DOHH2 (cell line): ENCODE results near the gene LRR1.

Experiments
- H3F3A ChIP-seq: fragments of 200-600 bp; sonication (generic), shearing (Covaris generic); 2 replicates; pipeline ENCODE4 v1.6.0; 2016; ENCODE audit warnings: antibody characterized with exemption, mild to moderate bottlenecking; ENCODE audit not compliant: control insufficient read depth, insufficient read depth
- H3K27ac ChIP-seq: fragments of 200-600 bp; sonication (generic); 2 replicates; pipeline ENCODE4 v1.5.1; 2014; ENCODE audit warnings: low read depth, mild to moderate bottlenecking, low read length, moderate library complexity
- H3K27me3 ChIP-seq: fragments of 200-600 bp; sonication (generic); 2 replicates; pipeline ENCODE4 v1.6.1; 2014; ENCODE audit warnings: mild to moderate bottlenecking, low read length, mixed read lengths; ENCODE audit not compliant: control insufficient read depth
- H3K36me3 ChIP-seq: fragments of 200-600 bp; sonication (generic); 2 replicates; pipeline ENCODE4 v1.6.1; 2014; ENCODE audit warnings: mild to moderate bottlenecking, low read length, moderate library complexity, mixed read lengths; ENCODE audit not compliant: control insufficient read depth
- H3K4me1 ChIP-seq: fragments of 200-600 bp; sonication (generic); 2 replicates; pipeline ENCODE4 v1.6.1; 2014; ENCODE audit warnings: mild to moderate bottlenecking, low read length, mixed read lengths; ENCODE audit not compliant: control insufficient read depth
- H3K4me2 ChIP-seq: fragments of 200-600 bp; sonication (generic); 2 replicates; pipeline ENCODE4 v1.6.0; 2014; ENCODE audit warnings: mild to moderate bottlenecking, low read length, moderate library complexity
- H3K4me3 ChIP-seq: fragments of 200-600 bp; sonication (generic); 2 replicates; pipeline ENCODE4 v1.5.1; 2014; ENCODE audit warnings: mild to moderate bottlenecking, low read length, mixed read lengths
- H3K79me2 ChIP-seq: fragments of 200-600 bp; sonication (generic); 2 replicates; pipeline ENCODE4 v1.6.1; 2014; ENCODE audit warnings: mild to moderate bottlenecking, low read length, mixed read lengths; ENCODE audit not compliant: control insufficient read depth
- H3K9me2 ChIP-seq: fragments of 200-600 bp; sonication (generic); replicated peaks from 2 replicates; pipeline ENCODE4 v1.6.1; 2014; ENCODE audit warnings: mild to moderate bottlenecking, low read length, mixed read lengths; ENCODE audit not compliant: control insufficient read depth
- H3K9me3 ChIP-seq: fragments of 200-600 bp; sonication (generic); 2 replicates; pipeline ENCODE4 v1.6.1; 2014; ENCODE audit warnings: antibody characterized with exemption, low read length, mixed read lengths; ENCODE audit not compliant: control insufficient read depth, insufficient read depth
- H4K20me1 ChIP-seq: fragments of 200-600 bp; sonication (generic); 2 replicates; pipeline ENCODE4 v1.6.0; 2014; ENCODE audit warnings: low read depth, mild to moderate bottlenecking, antibody characterized with exemption, low read length, moderate library complexity; ENCODE audit not compliant: control insufficient read depth, insufficient read depth
- CTCF ChIP-seq: fragments of 200-600 bp; sonication (generic); IDR thresholded peaks from one replicate; pipeline ENCODE4 v1.5.1; 2014; ENCODE audit warnings: antibody characterized with exemption, mild to moderate bottlenecking, low read depth, low read length; ENCODE audit not compliant: poor library complexity, severe bottlenecking
- EZH2phosphoT487 ChIP-seq: fragments of 200-600 bp; sonication (generic); IDR thresholded peaks from 2 replicates; pipeline ENCODE4 v1.6.1; 2017; ENCODE audit warnings: borderline replicate concordance, mild to moderate bottlenecking, antibody characterized with exemption, low read length, moderate library complexity, mixed read lengths

The LRR1 gene

GRCh38 chr14:49586673-49587460 is 11.9 kb upstream of the LRR1 start:
- Histone ChIP-seq H3K4me2 (peak overlapping the region; percentile 49), H3F3A (peaks cover 46% of the 10 kb centered on the region), H3K9me3 (no peaks in the 10 kb centered on the region), H3K27ac (peak overlapping the region; percentile 69), H3K79me2 (peaks cover 44% of the 10 kb centered on the region), H3K4me1 (peaks cover 35% of the 10 kb centered on the region), H3K27me3 (no peaks in the 10 kb centered on the region), H3K36me3 (peaks cover 43% of the 10 kb centered on the region), H4K20me1 (peaks cover 30% of the 10 kb centered on the region), H3K4me3 (peak overlapping the region; percentile 79), H3K9me2 (no peaks in the 10 kb centered on the region)
- TF ChIP-seq EZH2phosphoT487 (no peak), CTCF (peak; percentile 92)

GRCh38 chr14:49589387-49589786 is 9.4 kb upstream of the LRR1 start:
- Histone ChIP-seq H3K27ac (no peak overlapping the region), H3F3A (peaks cover 30% of the 10 kb centered on the region), H3K4me3 (no peak overlapping the region), H3K4me1 (peaks cover 34% of the 10 kb centered on the region), H3K9me3 (no peaks in the 10 kb centered on the region), H4K20me1 (peaks cover 10% of the 10 kb centered on the region), H3K36me3 (peaks cover 18% of the 10 kb centered on the region), H3K9me2 (no peaks in the 10 kb centered on the region), H3K4me2 (no peak overlapping the region), H3K79me2 (peaks cover 28% of the 10 kb centered on the region), H3K27me3 (no peaks in the 10 kb centered on the region)
- TF ChIP-seq EZH2phosphoT487: no peak
- no peak for TF ChIP-seq CTCF

GRCh38 chr14:49593016-49593415 is 5.7 kb upstream of the LRR1 start:
- H4K20me1 ChIP-seq: no peaks in the 10 kb centered on the region
- peaks cover 28% of the 10 kb centered on the region for H3F3A ChIP-seq
- no peaks in the 10 kb centered on the region for H3K9me2 ChIP-seq
- H3K9me3 ChIP-seq: no peaks in the 10 kb centered on the region
- H3K4me2 ChIP-seq: peak overlapping the region; percentile 63
- H3K4me3 ChIP-seq: peak overlapping the region; percentile 53
- TF ChIP-seq CTCF (no peak), EZH2phosphoT487 (no peak)
- peaks cover 3% of the 10 kb centered on the region for H3K36me3 ChIP-seq
- no peaks in the 10 kb centered on the region for H3K27me3 ChIP-seq
- peaks cover 35% of the 10 kb centered on the region for H3K79me2 ChIP-seq
- peak overlapping the region; percentile 88 for H3K27ac ChIP-seq
- H3K4me1 ChIP-seq: peaks cover 42% of the 10 kb centered on the region
